Subcutaneous adipose tissue (tissue), 4 donors: ENCODE data around the gene KIAA1328. TPM values are rescaled to one million over a fixed set of nuclear protein-coding genes. Genes with fewer than 3 reads are reported as not detected.

Experiments used
- total RNA-seq, 4 donors: library from RNA; depleted of rRNA; stranded (reverse); fragments of >200 nt; gene quantifications; one replicate each; pipeline ENCODE4 v1.1.0, GENCODE V29; 2016
- TF ChIP-seq, protein P1 (sequence below): fragments of 450-650 bp; IDR thresholded peaks from one replicate; pipeline ENCODE4 v1.5.1; 2016; ENCODE audit warnings: low read depth, mild to moderate bottlenecking, control low read depth, antibody characterized with exemption, moderate library complexity

The KIAA1328 gene
- total RNA-seq, 4 donors from 2014 or later: 15.0 to 22.8 (median 18.9) TPM

GRCh38 chr18:37012452-37012851 lies 183.5 kb downstream of the KIAA1328 start:
- TF ChIP-seq, protein P1, sequence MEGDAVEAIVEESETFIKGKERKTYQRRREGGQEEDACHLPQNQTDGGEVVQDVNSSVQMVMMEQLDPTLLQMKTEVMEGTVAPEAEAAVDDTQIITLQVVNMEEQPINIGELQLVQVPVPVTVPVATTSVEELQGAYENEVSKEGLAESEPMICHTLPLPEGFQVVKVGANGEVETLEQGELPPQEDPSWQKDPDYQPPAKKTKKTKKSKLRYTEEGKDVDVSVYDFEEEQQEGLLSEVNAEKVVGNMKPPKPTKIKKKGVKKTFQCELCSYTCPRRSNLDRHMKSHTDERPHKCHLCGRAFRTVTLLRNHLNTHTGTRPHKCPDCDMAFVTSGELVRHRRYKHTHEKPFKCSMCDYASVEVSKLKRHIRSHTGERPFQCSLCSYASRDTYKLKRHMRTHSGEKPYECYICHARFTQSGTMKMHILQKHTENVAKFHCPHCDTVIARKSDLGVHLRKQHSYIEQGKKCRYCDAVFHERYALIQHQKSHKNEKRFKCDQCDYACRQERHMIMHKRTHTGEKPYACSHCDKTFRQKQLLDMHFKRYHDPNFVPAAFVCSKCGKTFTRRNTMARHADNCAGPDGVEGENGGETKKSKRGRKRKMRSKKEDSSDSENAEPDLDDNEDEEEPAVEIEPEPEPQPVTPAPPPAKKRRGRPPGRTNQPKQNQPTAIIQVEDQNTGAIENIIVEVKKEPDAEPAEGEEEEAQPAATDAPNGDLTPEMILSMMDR: no peak

GRCh38 chr18:37019157-37019827 lies 190.4 kb downstream of the KIAA1328 start:
- TF ChIP-seq, protein P1: no peak

DNA sequence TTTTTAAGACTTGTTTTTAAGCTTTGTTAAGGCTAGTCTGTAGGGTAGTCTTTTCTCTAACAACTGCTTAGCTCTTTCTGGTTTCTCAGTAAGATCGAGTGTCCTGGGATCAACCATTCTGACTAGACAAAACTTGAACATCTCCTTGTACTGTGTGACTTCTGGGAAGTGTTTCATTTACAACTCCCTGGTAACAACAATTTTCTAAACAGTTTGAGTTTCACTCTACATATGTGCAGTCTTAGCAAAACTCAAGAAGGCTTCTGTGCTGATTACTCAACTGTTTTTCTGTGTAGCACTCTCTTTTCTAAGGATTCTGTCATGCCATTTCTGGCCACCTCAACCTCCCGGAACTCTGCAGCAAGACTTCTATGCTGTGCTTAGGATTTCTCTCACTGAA lies 204.5 kb downstream of the KIAA1328 start:
- TF ChIP-seq, protein P1: no peak

DNA sequence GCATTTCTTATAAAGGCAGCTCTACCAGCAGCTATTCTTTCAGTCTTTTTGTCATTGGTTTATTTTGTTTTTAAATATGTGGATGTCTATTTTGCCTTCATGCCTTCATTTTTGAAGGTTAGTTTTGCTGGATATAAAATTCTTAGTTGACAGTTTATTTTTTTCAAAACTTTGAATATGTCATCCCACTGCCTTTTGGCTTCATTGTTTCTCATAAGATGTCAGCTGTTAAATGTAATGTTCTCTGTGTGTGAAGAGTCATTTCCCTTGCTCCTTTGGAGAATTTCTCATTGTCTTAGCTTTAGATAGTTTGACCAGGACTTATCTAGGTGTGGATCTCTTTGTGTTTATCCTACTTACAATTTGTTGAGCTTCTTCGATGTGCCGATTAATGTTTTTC lies 213.5 kb downstream of the KIAA1328 start:
- TF ChIP-seq, protein P1: no peak

GRCh38 chr18:37055137-37055802 lies 226.3 kb downstream of the KIAA1328 start:
- TF ChIP-seq, protein P1: no peak

- TF ChIP-seq, protein P1: no peak
These were observed 235.3 kb downstream of the KIAA1328 start for GRCh38 chr18:37064187-37064586.

GRCh38 chr18:37065254-37065653 lies 236.3 kb downstream of the KIAA1328 start:
- TF ChIP-seq, protein P1: no peak
